ENCODE data around the gene SRA1. TPM values are rescaled to one million over a fixed set of nuclear protein-coding genes. Genes with fewer than 3 reads are reported as not detected.
A peak's percentile ranks its signal among the peaks of the same experiment; 100 is the strongest.

Gene SRA1
- total and polyA plus RNA-seq, 9 of the 15 experiments (the other 6 are each of a cell fraction or from before 2014, with no cell fraction given), result 24.1 to 47.4 (median 41.3) TPM

- in situ Hi-C loops (cut with MboI), result loop anchor here (5.0 kb wide), 1 partner anchor 77 kb away; no protein-coding TSS in a partner anchor
- Histone ChIP-seq H3K9me3 (replicated peaks; ENCODE audit: control insufficient read depth, insufficient read depth, low read depth, low read length) (no peaks in the 10 kb centered on the region), H3K4me1 (replicated peaks in 1 of 2; ENCODE audit: control insufficient read depth in 2 of 2, insufficient read depth in 2 of 2, low read length in 2 of 2) (peaks cover 26 to 39% of the 10 kb centered on the region in 2 experiments), H2AFZ (ENCODE audit: low read depth, low read length) (peak overlapping the region; percentile 94), H3K79me2 (ENCODE audit: control insufficient read depth, insufficient read depth, low read length) (peaks cover 36% of the 10 kb centered on the region), H3K4me3 (peak overlapping the region; percentile 75), H3K36me3 (ENCODE audit: control insufficient read depth, insufficient read depth, low read length) (peaks cover 45% of the 10 kb centered on the region), H3K27me3 (ENCODE audit: control insufficient read depth in 2 of 2, insufficient read depth in 2 of 2, low read length in 2 of 2) (no peaks in the 10 kb centered on the region), H3K4me2 (ENCODE audit: insufficient read depth, low read length) (peak overlapping the region; percentile 99), H3K9ac (ENCODE audit: insufficient read depth in 1 of 2, low read depth in 2 of 2, low read length in 2 of 2) (peak overlapping the region; percentile 93 to 100), H3K27ac (ENCODE audit: extremely low read depth, low read depth, low read length) (peak overlapping the region; percentile 98), H3K9me1 (ENCODE audit: control insufficient read depth, insufficient read depth, low read length) (no peaks in the 10 kb centered on the region), H4K20me1 (replicated peaks; ENCODE audit: control insufficient read depth, insufficient read depth, low read length) (no peaks in the 10 kb centered on the region)
- BruUV-seq (replicated peaks), result TSS peak; percentile 78
- ChIA-PET POLR2A (interaction anchor here (0.5 to 6.8 kb wide), 8 partner anchors 8 to 82 kb away, joined by 3 to 46 read pairs (median 4); partner anchors contain the start of genes EIF4EBP3, IK, NDUFA2 and SRA1), CTCF (ENCODE audit: low intra/inter-chr PET ratio) (no interaction called here)
- peak in 1 of 4 experiments; percentile 4 for DNase-seq (ENCODE audit: extremely low read depth in 1 of 4, low spot score in 3 of 4)
- under 1% methylated on average over 13 of the region's 13 CpGs for WGBS (ENCODE audit: insufficient coverage, low coverage, missing lambda C conversion rate)
- ATAC-seq, result no peak
- no peak for FAIRE-seq
- intact Hi-C loops (cut with micrococcal nuclease), result no loop called here
- peak; percentile 95 for TF ChIP-seq TRIM25 (IDR thresholded peaks at IDR 0.05; ENCODE audit: borderline replicate concordance)
- no peak for TF ChIP-seq ZNF347 (CRISPR knock-in tag; IDR thresholded peaks at IDR 0.05; ENCODE audit: low read depth)
- TF ChIP-seq ZNF740 (CRISPR knock-in tag; IDR thresholded peaks at IDR 0.05), result no peak
- TF ChIP-seq ZNF740 (tag; IDR thresholded peaks at IDR 0.05), result peak in 1 of 2 experiments; percentile 39; a peak in 1 of 4 replicates
- peak; percentile 85 for TF ChIP-seq GTF2E2 (tag; IDR thresholded peaks at IDR 0.05)
- peak; percentile 59; the same call in 1 of the 2 replicates for TF ChIP-seq CC2D1A (IDR thresholded peaks at IDR 0.05)
- TF ChIP-seq EHMT2 (IDR thresholded peaks at IDR 0.05), result 0 out of 2 replicates have a peak, but pooled peaks have one; percentile 61
- peak; percentile 40; the same call in 1 of the 2 replicates for TF ChIP-seq NFATC3 (IDR thresholded peaks at IDR 0.05)
- no peak for TF ChIP-seq HOMEZ (CRISPR knock-in tag; IDR thresholded peaks at IDR 0.05)
- TF ChIP-seq ZNF644 (tag; IDR thresholded peaks at IDR 0.05; ENCODE audit: low read depth), result 0 out of 2 replicates have a peak, but pooled peaks have one; percentile 39
- 0 out of 2 replicates have a peak, but pooled peaks have one; percentile 45 for TF ChIP-seq ARID2 (IDR thresholded peaks at IDR 0.05)
- TF ChIP-seq, protein P1, sequence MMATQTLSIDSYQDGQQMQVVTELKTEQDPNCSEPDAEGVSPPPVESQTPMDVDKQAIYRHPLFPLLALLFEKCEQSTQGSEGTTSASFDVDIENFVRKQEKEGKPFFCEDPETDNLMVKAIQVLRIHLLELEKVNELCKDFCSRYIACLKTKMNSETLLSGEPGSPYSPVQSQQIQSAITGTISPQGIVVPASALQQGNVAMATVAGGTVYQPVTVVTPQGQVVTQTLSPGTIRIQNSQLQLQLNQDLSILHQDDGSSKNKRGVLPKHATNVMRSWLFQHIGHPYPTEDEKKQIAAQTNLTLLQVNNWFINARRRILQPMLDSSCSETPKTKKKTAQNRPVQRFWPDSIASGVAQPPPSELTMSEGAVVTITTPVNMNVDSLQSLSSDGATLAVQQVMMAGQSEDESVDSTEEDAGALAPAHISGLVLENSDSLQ (IDR thresholded peaks at IDR 0.05), result no peak
- TF ChIP-seq SMARCA5 (IDR thresholded peaks at IDR 0.05), result 0 out of 2 replicates have a peak, but pooled peaks have one; percentile 20
Observed at GRCh38 chr5:140565024-140565779, 7.9 kb upstream of the SRA1 start.
